Stimulated activated naive CD8-positive, alpha-beta T cell treated with anti-CD3 and anti-CD28 coated beads, Interleukin-15, Interleukin-2, amounts not matched to agents 100 U/mL and 50 U/mL, for 24 hours (primary cell): ENCODE results near the gene LRRN1.
"Not testable (repeated sequence)": the region's sequence is repeated elsewhere in the genome, so short reads cannot be mapped to it uniquely, and the experiment has no call there.

ENCODE experiments used
- ATAC-seq: fragments of 150-1000 bp; cut with Tn5 transposase; one replicate; pipeline ENCODE4 v1.10.0; 2021
- DNase-seq: peaks from one replicate; pipeline ENCODE4 v3.0.0; 2021

The LRRN1 gene

DNA sequence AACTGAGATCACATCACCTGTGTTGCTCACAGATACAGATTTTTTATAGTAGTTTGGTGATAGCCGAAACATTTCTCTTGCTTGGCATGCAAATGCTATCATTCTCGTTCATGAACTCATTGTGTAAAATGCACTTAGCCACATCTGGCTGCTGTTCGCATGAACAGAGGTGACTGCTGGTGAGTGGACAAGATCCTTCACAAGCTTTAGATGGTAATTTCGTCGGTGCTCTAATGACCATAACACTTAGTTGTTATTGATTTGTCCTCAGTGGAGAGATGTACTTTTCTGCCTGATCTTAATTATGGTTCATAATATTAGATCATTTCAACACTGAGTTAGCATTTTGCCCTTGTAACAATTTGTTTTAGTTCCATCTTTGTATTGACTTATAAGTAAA, 13.8 kb downstream of the LRRN1 start:
- DNase-seq = no peak
- no peak for ATAC-seq

DNA sequence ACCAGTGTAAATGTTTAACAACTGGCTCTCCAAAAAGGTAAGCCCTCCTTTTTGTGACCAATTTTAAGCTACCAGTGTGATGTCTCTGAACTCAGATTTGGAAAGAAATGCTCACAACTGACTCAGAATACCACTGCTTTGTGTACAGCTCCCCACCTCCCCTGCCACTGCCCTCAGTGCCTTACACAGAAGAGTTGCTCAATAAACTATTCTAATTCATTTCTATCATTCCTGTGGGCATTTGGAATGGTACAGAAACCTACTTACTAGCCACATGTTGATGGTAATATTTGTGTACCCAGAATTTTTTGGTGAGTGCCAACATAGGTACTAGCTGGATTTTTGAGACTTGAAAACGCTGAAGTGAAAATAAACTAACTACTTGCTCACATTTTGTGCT, 16.0 kb downstream of the LRRN1 start:
- DNase-seq (no peak), ATAC-seq (no peak)

DNA sequence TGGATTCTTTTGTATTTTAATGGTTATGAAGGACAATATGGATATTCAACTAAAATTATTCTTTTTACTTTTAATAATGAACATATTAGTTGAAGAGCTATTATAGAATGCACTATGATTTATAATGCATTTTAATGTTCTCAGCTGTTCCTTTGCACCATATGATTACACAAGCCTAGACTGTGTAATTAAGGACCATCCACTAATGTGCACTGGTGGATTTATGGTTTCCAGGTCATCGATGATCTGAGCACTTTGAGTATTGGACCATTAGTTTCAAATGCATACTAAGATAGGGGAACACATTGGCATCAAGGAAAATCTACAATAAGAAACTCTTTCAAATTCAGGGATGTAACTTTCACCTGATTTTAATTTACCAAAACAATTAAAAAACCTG, 16.8 kb downstream of the LRRN1 start:
- DNase-seq = no peak
- ATAC-seq = no peak

DNA sequence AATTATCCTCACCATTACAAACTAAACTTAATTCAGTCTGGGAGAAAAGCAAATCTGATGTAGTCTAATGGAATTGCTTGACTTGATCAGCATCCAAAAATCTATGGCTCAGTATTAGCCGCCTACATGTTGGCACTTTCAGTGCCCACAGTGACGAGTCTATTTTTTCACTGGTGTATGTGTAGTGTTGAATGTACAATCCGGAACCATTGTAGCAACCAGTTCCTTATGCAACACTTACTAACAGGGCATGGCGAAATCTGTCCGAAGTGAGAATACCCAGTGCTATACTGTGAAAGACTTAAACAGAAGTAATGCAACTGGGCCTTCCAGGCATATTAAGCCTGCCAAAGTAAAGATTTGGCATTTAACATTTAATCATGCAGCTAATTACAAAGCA, 18.6 kb downstream of the LRRN1 start:
- no peak for DNase-seq
- no peak for ATAC-seq

DNA sequence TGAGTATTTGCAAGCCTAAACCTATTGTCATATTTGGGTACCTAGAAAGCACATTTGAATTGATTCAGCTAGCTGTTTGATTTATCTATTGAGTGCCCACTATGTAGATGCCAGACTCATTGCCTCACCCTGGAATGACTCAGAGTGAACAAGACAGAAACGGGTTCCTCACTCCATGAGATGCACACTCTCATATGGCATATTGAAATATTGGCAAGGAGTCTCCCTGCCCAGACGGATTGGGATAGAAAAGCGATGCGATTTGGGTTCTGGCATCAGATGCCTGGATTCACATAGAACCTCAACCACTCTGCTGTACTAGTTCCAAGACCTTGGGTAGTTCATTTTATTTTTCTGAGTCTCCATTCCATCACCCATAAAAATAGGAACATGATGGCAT, 22.5 kb downstream of the LRRN1 start:
- ATAC-seq (no peak), DNase-seq (no peak)

DNA sequence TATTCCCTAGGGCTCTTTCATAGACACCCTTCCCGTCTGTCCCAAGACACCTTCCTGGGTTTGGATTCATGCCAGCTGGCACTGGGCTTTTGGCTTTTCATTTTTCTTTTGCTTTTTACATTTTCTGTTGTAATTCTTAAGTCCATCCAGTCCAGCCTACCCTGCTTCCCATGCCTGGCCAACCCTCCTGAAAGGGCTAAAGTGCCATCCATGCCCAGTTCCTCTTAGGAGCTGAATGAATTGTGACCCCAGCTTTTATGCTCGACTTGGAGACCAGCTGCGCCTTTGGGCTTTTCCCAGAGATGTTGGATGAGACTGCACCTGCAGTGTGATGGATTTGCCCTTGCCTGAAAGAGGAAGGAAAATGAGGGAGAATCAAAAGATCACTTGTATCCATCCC, 25.8 kb downstream of the LRRN1 start:
- no peak for ATAC-seq
- no peak for DNase-seq

DNA sequence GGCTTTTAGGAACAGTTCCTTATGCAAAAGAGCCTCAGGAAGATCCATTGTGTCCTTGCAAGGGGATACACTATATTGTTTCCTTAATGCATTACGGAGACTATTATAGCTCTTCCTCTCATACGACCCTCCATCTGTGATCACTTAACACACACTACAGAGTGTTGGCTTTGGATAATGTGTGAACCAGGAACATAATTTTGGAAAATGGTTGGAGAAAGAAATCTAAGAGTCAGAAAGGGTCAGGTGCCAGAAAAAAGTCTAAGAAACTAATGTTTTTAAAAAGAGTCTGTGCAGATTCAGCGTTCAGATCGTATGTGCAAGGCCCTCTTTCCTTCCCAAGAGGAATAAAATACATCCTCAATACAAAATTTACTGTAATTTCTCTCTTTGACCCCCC, 27.3 kb downstream of the LRRN1 start:
- ATAC-seq (no peak), DNase-seq (no peak)

DNA sequence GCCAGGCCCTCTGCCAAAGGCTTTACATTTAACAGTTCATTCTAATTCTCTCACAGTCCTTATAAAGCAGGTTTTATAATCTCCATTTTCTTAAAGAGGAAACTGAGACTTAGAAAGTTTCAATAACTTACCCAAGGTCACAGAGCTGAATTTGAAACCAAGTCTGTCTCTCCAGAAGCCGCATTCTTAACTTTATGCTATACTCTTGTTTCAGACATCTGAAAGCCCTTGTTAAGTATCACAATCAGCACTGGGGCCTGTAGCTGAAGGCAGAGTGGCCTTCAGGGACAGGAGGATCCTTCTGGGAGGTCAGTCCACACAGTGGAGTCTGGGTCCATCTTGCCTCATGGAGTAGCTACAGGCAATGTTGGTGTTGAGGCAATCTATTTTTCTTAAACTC, 27.9 kb downstream of the LRRN1 start:
- ATAC-seq (no peak), DNase-seq (no peak)

DNA sequence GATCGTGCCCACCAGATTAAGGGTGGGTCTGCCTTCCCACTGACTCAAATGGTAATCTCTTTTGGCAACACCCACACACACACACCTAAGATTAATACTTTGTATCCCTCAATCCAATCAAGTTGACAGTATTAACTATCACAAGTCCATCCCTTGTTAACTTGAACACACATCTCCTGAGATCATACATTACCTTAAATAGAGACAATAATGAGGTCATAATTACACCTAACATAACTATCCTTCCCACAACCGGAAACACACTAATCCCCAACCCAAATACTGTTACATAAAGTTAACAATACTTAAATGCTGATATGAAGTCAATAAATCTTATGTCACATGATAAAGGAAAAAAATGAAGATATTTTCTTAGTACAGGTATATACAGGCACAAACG, 29.2 kb downstream of the LRRN1 start:
- DNase-seq, ATAC-seq: not testable (repeated sequence)

DNA sequence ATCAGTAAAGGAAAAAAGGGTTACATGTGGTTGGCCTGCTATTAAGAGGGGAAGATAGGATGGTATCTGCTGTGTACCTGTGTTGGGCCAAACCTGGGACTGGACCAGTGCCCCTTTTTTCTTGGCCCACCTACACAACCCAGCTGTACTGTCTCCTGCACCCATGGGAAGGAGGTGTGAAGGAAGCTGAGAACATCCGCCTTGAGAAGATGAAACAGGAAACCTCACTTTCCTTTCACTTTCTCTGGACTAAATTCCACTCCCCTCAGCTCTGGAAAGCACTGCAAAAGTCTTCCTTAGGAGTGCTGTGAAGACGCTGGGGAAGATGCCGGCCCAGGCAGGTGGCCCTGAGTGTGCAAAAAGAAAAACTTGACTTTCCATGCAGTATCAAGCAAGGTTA, 37.6 kb downstream of the LRRN1 start:
- ATAC-seq (no peak), DNase-seq (no peak)

DNA sequence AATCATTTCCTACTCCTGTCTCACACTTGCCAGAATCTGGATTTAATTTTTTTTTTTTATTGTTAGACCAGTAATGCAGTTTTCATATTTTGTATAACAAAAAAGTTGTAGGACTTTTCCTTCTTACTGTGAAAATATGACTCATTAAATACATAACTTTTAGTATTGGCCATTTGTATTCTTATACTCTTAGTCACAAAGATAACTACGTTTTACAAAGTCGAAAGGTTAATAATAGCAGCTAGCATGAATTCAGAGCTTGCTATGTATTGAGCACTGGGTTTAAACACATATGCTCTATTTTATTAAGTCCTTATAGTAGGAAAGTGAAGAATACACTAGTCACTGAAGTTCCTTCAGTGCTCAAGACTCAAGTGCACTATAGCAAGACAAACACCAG, 43.1 kb downstream of the LRRN1 start:
- no peak for DNase-seq
- no peak for ATAC-seq

DNA sequence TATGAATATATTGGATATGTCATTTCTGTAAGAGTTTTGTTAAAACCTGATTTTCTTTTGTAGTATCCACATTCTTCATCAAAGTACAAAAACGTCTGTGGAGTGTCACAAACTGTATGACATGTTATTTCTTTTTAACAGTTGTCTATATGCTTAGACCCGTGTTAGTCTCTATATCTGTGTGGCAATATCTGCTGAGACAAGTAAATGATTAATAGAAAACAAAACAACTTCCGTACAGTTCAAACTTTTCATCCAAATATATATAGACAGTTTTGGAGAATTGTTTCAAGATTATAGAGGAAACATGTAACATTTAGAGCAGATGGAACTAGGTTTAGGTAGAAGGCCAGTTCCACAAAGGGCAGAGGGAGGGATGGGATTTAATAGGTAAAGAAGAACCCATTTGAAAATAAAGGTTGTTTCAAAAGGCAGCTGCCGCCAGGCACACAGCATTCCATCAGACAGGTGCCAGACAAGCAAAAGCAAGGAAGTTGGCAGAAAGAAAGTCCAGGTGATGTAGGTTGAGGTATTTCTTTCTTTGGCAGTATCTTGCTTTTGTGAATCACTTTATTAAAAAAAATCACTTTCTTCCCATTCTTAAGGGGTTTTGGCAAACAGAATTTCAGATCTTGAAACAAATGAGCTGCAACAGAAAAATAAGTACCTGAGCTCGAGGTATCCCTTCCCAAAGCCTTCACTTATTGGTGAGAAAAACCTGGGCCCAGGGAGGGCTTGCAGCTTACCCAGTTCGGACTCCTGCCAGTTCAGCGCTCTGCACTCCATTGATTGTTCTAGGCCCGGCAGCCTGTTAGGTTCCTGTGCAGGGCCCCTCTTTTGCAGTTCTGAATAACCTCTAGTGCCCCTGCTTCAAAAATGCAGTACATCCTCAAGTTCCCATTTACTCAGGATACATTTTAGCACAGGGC, 49.0 kb downstream of the LRRN1 start:
- ATAC-seq = no peak
- no peak for DNase-seq

DNA sequence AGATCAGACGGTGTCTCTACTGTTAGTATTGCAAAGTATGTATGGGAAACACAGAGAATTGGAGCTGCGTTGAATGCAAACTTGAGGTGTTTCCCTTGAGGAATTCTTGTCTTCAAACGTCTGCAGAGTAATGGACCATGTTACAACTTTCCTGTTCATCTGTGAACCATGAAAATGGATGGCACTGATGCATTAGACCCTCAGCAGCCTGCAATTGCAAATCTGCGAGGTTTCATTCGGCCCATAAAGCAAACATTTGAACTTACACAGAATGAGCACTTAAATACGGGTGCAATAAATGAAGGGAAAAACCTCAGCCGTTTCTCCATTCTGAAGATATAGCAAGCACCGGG, 49.7 kb downstream of the LRRN1 start:
- no peak for ATAC-seq

DNA sequence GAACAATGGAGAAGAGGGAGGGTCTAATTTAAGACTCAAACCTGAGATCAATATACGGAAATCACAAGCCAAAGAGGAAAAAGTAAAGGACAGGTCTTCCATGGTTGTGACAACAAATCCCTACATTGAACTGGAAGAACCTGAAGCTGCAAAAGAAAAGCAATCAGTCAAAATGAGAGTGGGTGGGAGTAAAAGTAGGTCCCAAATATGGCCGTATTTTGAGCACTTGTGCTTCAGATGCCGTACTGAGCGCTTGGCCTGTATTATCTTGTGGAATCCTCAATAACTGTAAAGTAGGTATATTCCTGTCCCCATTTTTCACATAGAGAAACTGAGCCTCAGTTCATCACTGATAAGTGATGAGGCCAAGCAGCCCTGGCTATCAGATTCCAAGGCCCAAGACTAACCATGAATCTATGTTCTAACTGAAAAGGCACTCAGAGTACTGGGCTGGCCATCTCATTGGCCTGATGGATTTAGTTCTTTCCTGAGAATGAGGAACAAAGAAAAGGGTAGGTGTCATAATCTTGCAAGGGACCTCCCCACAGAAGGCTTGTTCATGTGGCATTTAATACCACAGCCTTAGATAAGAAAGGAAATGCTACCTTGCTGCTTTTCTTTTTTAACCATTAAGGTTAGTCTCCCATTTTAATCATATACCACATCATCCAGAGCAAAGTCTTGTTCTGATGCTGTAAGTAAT, 52.5 kb downstream of the LRRN1 start:
- ATAC-seq = peak; percentile 80
- no peak for DNase-seq

More for the DNA sequence above, 49.7 kb downstream of the LRRN1 start:
- DNase-seq = no peak

DNA sequence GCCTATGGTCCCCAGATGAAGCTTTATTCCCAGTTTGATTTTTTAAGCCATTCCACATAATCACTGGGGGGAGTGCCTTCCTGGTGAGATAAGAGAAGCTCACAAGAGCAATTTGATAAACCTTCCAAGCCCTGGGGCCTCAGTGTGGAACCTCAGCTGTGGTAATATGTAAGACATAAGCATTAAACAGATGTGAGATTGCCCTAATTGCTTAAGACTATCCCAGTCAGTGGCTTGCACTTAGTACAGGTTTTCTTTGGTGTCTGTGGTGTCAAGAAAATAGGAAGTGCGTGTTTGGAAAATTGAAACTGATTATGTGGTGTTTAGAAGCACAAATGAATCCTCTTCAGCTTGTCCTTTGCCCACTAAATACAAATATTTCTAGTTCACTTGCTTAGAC, 54.3 kb downstream of the LRRN1 start:
- ATAC-seq (no peak), DNase-seq (no peak)

DNA sequence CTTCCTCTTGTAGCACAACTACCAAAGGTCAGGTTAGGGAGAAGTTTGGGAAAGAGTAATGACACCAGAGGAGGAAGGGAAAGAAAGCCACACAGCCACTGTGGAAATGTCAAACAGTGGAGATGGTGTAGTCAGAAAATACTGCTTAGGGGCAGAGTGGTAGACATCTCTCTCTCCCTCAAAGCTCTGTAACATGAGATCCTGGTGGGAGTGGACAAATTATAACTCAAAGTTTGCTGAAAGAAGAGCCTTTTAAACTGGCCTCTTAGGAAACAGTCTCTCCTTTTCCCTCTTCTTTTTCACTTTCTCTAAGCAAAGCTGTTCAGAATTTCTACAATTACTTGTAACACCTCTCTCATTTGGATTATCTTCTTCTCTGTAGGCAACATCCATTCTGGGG, 55.8 kb downstream of the LRRN1 start:
- ATAC-seq (no peak), DNase-seq (no peak)

DNA sequence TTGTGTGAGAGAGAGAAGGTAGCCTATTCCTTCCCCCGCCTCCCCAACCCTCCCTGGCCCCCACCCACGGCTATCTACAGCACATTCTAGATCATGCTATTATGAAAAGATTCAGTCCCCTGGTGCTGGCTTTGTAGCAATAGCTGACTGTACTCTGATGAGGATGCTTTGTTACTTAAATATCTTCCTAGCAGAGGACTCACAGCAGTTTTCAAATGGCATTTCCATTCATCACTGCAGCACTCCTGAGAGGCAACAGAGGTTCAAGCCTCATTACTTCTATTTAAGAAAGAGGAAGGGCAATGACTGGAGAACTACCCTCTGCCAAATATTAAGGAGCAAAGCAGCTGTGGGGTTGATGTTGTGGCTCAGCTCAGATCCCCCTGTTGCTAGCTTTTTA, 61.0 kb downstream of the LRRN1 start:
- DNase-seq (no peak), ATAC-seq (no peak)

DNA sequence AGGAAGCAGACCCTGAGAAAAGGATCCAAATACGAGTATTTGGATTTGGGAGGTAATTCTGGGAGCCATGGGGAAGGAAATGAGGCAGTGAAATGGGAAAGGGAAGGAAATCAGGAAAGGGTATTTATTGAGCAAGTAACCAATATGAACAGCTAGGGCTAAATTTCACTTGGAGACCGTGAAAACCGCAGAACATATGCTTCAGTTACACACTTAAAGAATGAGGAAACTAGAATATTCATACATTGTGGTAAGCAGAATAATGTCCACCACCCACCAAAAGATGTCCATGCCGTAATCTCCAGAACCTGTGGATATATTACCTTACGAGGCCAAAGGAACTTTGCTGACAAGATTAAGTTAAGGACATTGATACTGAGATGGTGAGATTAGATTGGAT, 63.3 kb downstream of the LRRN1 start:
- DNase-seq (no peak), ATAC-seq (no peak)

DNA sequence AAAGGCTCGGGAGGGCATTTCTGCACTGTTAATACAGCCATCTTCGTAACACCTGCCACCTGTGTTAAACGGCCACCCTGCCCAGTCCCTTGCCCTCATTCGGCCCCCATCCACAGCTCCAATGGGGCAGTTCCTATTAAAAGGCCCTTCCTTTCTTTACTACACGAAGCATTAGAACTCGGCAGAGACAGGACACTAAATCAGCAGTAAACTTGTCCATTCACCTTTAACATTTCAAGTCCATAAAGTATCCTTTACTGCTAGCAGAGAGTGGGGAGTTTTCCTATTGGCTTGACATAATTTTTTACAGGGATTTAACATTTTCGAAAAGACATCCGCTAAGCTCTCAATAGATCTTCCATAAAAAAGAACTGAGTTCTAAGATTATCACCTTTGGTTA, 76.3 kb downstream of the LRRN1 start:
- no peak for ATAC-seq
- no peak for DNase-seq

DNA sequence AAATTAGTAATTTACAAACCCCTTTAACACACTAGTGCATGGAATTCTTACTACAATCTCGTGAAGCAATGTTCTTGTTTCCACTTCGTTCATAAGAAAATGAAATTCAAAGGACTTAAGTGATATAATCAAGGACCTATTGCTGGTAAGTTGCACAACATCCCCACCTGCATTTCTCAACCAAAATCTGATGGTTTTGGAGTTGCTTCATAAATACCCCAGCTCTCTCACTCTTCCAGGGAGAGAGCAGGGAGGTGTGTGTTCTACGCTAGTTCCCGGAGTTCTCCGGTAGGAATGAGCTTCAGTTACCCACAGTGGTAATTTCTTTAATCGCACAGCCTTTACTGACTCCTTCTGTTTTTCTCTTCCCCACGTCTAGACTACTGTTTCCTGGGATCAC, 81.8 kb downstream of the LRRN1 start:
- no peak for ATAC-seq
- no peak for DNase-seq

DNA sequence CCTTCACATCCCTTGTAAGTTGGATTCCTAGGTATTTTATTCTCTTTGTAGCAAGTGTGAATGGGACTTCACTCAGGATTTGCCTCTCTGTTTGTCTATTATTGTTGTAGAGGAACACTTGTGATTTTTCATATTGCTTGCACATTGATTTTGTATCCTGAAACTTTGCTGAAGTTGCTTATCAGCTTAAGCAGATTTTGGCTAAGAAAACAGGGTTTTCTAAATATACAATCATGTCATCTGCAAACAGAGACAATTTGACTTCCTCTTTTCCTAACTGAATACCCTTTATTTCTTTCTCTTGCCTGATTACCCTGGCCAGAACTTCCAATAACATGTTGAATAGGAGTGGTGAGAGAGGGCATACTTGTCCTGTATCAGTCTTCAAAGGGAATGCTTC, 88.1 kb downstream of the LRRN1 start:
- DNase-seq, ATAC-seq: not testable (repeated sequence)

DNA sequence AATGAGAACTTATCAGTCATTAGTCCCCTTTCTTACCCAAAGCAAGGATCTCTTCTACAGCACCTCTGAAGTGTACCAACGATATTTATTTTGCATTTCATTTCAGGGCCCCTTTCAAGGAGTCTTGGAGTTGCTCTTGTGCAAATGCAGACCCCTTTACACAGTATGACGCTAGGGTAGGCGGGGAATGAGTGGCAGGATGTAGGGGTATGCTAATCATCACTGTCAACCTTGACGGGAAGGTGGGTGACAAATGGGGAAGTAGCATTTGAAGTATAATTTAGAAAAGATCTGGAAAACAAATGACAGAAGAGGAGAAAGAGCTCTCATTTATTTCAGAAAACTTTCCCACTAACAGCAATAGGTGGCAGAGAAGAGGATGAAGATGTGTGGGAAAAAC, 94.4 kb downstream of the LRRN1 start:
- ATAC-seq = no peak
- no peak for DNase-seq
